ENCODE data around the gene NCOA7.

The NCOA7 gene

DNA sequence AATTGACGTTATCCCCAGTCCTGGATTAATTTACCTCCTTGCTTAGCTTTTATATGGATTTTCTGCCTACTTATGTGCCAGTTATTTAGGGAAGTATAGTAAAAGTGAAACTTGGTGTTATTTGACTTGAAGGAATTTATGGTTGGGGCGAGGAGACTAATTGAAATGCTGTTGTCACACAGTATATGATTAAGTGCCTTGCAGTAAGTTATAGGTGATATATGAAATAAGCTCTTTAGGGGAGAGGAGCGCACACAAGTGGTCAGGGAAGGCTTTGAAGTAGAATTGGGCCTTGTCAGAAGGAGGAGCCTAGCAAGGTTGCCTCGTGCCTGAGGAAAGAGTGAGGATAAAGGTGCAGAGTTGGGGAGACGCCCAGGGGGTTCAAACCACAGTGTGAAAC, 20.5 kb downstream of the NCOA7 start:
- CTCF ChIA-PET = interaction anchor here (1.0 to 15.7 kb wide), 6 partner anchors 9 to 145 kb away, joined by 4 to 143 read pairs (median 6); partner anchors contain the start of gene NCOA7
- DNase-seq (ENCODE audit: extremely low spot score) = no peak

DNA sequence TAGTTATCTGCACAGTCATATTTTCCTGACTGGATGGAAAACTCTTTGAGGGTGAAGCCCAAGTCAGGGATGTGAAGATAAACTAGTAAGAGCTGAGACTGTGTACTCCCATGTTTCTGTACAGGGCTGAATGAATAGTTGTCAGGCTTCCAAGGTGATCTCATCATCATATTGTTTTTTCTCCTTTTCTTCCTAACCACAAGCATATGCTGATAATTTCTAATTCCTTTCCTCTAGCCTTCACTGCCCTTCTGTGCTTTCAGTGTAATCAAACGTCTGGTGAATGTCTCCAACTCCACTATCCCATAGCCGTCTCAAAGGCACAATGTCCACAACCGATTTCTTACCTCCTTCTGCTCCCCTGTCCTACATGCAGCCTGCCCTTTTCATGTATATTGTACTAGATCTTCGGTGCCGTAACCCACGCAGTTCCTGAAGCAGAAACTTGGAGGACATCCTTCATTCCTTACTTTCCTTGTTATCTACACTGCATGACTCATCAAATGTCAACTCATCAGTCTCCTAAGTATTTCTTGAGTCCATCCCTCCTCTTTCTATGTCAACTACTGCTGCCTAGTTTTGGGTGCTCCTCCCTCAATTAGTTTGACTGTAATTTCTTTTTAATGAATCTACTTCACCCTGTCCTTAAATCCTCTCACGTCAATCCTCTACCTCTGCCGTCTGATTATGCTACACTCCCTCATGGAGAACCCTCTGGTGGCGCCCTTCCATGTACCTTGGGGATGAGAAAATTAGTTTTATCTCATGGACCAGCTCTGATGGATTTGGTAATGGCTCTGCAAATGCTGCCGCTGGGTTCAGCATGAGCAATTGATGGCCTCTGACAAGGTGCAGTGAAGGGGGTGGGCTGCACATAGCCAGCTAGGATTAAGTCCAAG, 21.9 kb downstream of the NCOA7 start:
- ChIA-PET CTCF (interaction anchor here (15.7 kb wide), 1 partner anchor 19 kb away, joined by 143 read pairs; the partner anchor contains the start of gene NCOA7), POLR2A (interaction anchor here (0.6 kb wide), 1 partner anchor 1454 kb away, joined by 5 read pairs; the partner anchor contains the start of gene RNF146)
- TF ChIP-seq, protein P1, sequence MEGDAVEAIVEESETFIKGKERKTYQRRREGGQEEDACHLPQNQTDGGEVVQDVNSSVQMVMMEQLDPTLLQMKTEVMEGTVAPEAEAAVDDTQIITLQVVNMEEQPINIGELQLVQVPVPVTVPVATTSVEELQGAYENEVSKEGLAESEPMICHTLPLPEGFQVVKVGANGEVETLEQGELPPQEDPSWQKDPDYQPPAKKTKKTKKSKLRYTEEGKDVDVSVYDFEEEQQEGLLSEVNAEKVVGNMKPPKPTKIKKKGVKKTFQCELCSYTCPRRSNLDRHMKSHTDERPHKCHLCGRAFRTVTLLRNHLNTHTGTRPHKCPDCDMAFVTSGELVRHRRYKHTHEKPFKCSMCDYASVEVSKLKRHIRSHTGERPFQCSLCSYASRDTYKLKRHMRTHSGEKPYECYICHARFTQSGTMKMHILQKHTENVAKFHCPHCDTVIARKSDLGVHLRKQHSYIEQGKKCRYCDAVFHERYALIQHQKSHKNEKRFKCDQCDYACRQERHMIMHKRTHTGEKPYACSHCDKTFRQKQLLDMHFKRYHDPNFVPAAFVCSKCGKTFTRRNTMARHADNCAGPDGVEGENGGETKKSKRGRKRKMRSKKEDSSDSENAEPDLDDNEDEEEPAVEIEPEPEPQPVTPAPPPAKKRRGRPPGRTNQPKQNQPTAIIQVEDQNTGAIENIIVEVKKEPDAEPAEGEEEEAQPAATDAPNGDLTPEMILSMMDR (IDR thresholded peaks at IDR 0.05; ENCODE audit: control extremely low read depth, extremely low read depth, low read depth, missing control alignments) = no peak
- DNase-seq (ENCODE audit: extremely low spot score) = no peak

More for the DNA sequence above, 20.5 kb downstream of the NCOA7 start:
- TF ChIP-seq, protein P1 (IDR thresholded peaks at IDR 0.05; ENCODE audit: control extremely low read depth, extremely low read depth, low read depth, missing control alignments) = no peak
- POLR2A ChIA-PET = no interaction called here

DNA sequence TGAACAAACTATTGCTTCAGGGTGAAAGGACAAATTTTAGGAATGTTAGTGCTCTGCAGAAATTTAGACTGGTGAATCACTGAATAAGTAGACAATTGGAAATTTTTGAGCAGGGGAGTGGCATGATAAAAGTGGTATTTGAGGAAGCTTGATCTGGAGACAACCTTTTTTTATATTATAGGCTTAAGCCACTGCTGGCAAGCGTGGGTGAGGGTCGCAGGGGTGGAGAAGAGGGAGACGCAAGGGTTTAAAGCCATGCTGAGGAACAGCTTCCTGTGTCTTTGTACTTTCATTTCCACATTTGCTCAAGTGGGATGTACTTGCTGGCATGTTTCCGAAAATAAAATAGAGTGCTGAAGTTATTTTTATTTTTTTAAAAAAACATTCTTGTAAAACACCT, 23.7 kb downstream of the NCOA7 start:
- TF ChIP-seq, protein P1 (IDR thresholded peaks at IDR 0.05; ENCODE audit: control extremely low read depth, extremely low read depth, low read depth, missing control alignments) = no peak
- ChIA-PET CTCF (interaction anchor here (15.7 kb wide), 1 partner anchor 21 kb away, joined by 143 read pairs; the partner anchor contains the start of gene NCOA7), POLR2A (no interaction called here)
- no peak for DNase-seq (ENCODE audit: extremely low spot score)

DNA sequence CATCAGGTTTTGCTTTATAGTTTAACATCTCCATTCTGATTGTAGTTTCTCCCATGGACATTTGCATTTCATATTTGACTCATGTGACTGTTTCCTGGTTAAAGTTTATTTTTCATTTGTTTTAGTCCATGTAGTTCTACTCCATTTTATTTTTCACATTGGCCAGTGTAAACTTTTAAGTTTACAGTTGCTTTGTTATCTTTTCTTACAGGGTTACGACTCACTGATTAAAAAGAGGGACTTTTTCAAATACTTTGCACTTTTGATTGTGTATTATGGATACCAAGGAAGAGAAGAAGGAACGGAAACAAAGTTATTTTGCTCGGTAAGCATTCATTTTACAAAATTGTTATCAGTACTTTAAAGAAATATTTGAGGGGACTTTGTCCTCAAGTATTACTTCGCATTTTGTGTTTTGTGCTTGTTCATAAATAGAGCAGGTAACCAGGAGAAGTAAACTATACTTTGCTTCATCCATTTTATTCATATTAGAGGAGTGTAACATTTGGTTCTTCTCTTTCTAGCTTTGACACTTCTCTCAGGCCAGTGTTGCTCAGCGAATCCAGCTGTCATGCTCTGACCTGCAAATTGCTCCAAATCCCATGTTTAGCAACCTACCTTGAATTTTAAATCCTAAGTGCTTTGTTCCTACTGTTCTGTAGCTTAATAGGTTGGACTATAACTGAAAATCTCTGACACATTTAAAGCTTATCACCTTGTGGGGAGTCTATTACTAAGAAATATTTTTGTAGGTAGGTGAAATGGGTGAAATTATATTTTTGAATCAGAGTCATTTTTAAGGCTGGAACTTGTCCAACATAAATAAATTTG, 24.5 kb downstream of the NCOA7 start:
- TF ChIP-seq, protein P1 (IDR thresholded peaks at IDR 0.05; ENCODE audit: control extremely low read depth, extremely low read depth, low read depth, missing control alignments) = no peak
- ChIA-PET CTCF (interaction anchor here (2.6 to 15.7 kb wide), 3 partner anchors 10 to 141 kb away, joined by 7 to 143 read pairs (median 12); partner anchors contain the start of genes HINT3 and NCOA7), POLR2A (no interaction called here)
- no peak for DNase-seq (ENCODE audit: extremely low spot score)

DNA sequence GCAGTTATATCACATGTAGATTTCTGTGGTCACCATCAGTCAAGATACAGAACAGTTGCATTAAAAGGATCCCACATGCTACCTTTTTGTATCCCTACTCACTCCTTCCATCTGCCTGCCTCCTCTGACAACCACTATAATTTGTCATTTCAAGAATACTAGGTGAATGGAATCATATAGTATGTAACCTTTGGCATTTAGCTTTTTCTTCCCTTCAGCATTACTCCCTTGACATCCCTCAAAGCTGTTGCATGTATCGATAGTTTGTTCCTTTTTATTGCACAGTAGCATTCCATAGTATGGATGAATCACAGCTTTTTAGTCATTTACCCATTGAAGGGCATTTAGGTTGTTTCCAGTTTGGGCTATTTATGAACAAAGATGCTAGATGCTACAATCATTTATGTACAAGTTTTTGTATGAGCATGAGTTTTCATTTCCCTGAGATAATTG, 26.1 kb downstream of the NCOA7 start:
- no peak for DNase-seq (ENCODE audit: extremely low spot score)
- TF ChIP-seq, protein P1 (IDR thresholded peaks at IDR 0.05; ENCODE audit: control extremely low read depth, extremely low read depth, low read depth, missing control alignments) = no peak
- ChIA-PET POLR2A (no interaction called here), CTCF (interaction anchor here (0.9 to 15.7 kb wide), 6 partner anchors 8 to 140 kb away, joined by 3 to 143 read pairs (median 9); partner anchors contain the start of genes HINT3 and NCOA7)

DNA sequence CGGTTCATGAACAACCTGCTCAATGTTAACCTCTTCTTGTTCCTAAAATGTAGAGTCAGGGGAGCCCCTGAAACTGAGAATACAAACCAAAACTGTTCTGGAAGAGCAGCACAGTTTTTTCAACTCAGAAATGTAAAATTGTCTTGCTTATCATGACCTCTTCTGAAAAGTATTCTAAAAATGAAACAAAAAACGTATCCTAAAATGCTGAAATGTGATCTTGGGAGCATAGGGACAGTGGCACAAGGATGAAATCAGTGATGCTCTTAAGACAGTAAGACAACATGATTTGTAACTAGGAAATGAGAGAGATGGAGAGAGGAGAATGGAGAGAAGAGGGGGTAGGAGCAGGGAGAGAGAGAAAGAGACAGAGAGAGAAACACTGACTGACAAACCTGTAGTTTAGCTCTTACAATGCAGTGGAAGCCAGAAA, 27.5 kb downstream of the NCOA7 start:
- no peak for DNase-seq (ENCODE audit: extremely low spot score)
- TF ChIP-seq, protein P1 (IDR thresholded peaks at IDR 0.05; ENCODE audit: control extremely low read depth, extremely low read depth, low read depth, missing control alignments) = no peak
- POLR2A ChIA-PET = interaction anchor here (0.7 kb wide), 1 partner anchor 223 kb away, joined by 5 read pairs; no protein-coding TSS in a partner anchor
- CTCF ChIA-PET = interaction anchor here (0.8 to 15.7 kb wide), 5 partner anchors 11 to 139 kb away, joined by 4 to 143 read pairs (median 10); partner anchors contain the start of genes HINT3 and NCOA7
